ENCODE data around the gene C2orf72. TPM values are rescaled to one million over a fixed set of nuclear protein-coding genes. Genes with fewer than 3 reads are reported as not detected.
A peak's percentile ranks its signal among the peaks of the same experiment; 100 is the strongest.

Gene C2orf72
- total RNA-seq, 2 donors from 2014 or later, result 1.8 to 3.9 TPM

GRCh38 chr2:231007286-231008098, 29.8 kb upstream of the C2orf72 start:
- DNase-seq, result no peak
- Histone ChIP-seq H3K9ac (ENCODE audit: extremely low read depth, low read length, poor library complexity, severe bottlenecking) (no peak overlapping the region), H3K4me1 (ENCODE audit: control insufficient read depth, insufficient read depth, low read length) (no peaks in the 10 kb centered on the region), H3K4me3 (ENCODE audit: low read length) (no peak overlapping the region), H3K9me3 (ENCODE audit: control insufficient read depth, low read length) (no peaks in the 10 kb centered on the region), H3K27ac (ENCODE audit: low read depth, low read length) (no peak overlapping the region), H3K27me3 (ENCODE audit: control insufficient read depth, insufficient read depth, low read length, poor library complexity, severe bottlenecking) (peaks cover 30% of the 10 kb centered on the region), H3K36me3 (ENCODE audit: control insufficient read depth, insufficient read depth, low read length) (no peaks in the 10 kb centered on the region)
- 84 to 88% methylated on average over 7 to 10 of the region's 10 CpGs for WGBS, 2 experiments (ENCODE audit: insufficient coverage in 1 of 2, insufficient read length in 1 of 2)
- H3K4me1 Mint-ChIP-seq, result peaks cover 4% of the 10 kb centered on the region
- peaks cover 5% of the 10 kb centered on the region for H3K9me3 Mint-ChIP-seq
- H3K27me3 Mint-ChIP-seq (ENCODE audit: insufficient read depth), result peaks cover 36% of the 10 kb centered on the region
- TF ChIP-seq CTCF (conservative IDR thresholded peaks at IDR 0.05), result peak; percentile 32
- H3K36me3 Mint-ChIP-seq (ENCODE audit: low read depth), result peaks cover 2% of the 10 kb centered on the region
- no peak overlapping the region for H3K4me3 Mint-ChIP-seq
- H3K27ac Mint-ChIP-seq, result no peak overlapping the region

DNA sequence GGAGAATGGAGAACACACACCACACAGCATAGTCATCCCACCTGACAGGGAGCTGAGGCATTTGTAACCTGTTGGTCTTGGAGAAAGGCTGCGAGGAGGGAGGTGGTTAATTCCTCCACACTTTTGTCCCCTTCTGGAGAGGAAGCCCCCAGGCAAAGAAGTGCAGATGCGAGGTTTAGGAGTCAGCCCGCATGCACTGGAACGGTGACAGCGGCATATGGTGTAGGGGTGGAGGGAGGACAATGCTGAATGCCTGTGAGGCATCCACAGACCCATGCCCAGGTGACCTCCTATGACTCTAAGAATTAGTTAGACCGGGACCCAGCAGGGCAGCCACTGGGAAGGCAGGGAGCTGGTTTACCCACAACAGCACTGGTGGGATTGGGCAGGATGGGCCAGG, 29.2 kb upstream of the C2orf72 start:
- Mint-ChIP-seq H3K4me1 (peaks cover 4% of the 10 kb centered on the region), H3K36me3 (ENCODE audit: low read depth) (peaks cover 2% of the 10 kb centered on the region), H3K4me3 (no peak overlapping the region), H3K9me3 (peaks cover 5% of the 10 kb centered on the region), H3K27ac (no peak overlapping the region), H3K27me3 (ENCODE audit: insufficient read depth) (peaks cover 31% of the 10 kb centered on the region)
- no peak overlapping the region for H3K4me3 ChIP-seq (ENCODE audit: low read length)
- H3K36me3 ChIP-seq (ENCODE audit: control insufficient read depth, insufficient read depth, low read length), result no peaks in the 10 kb centered on the region
- DNase-seq, result no peak
- H3K9me3 ChIP-seq (ENCODE audit: control insufficient read depth, low read length), result no peaks in the 10 kb centered on the region
- TF ChIP-seq CTCF (conservative IDR thresholded peaks at IDR 0.05), result no peak
- no peak overlapping the region for H3K27ac ChIP-seq (ENCODE audit: low read depth, low read length)
- H3K27me3 ChIP-seq (ENCODE audit: control insufficient read depth, insufficient read depth, low read length, poor library complexity, severe bottlenecking), result peaks cover 23% of the 10 kb centered on the region
- H3K9ac ChIP-seq (ENCODE audit: extremely low read depth, low read length, poor library complexity, severe bottlenecking), result no peak overlapping the region
- 92 to 98% methylated on average over 5 to 6 of the region's 6 CpGs for WGBS, 2 experiments (ENCODE audit: insufficient coverage in 1 of 2, insufficient read length in 1 of 2)
- no peaks in the 10 kb centered on the region for H3K4me1 ChIP-seq (ENCODE audit: control insufficient read depth, insufficient read depth, low read length)

DNA sequence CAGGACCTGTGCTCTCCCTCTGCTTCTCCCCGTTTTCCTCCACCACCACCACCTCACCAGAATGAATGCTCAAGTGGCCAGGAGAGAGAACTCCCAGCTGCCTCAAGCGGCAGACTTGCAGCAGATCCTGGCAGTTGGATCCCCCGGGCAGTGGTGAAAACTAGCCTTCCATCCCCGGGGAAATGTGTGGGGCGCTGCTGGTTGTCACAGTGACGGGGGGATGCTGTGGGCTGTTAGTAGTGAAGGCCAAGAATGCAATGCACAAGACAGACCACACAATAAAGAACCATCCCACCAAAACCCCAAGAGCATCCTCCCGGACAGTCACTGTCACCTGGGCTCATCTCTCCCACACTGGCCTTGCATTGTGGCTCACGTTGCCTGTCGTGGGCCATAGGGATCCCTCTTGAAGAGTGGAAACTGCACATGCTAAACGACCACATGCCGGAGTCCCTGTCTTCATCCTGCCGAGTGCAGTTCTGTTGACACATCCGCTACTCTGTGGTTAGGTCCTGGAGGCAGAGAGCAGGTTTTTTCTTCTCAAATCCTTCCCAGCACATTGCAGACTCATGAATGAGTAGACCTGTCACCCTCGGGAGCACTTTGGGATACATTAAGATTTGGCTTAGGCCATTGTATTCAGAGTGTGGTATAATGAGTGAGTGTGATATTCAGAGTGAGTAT, 27.9 kb upstream of the C2orf72 start:
- no peak for TF ChIP-seq CTCF (conservative IDR thresholded peaks at IDR 0.05)
- Mint-ChIP-seq H3K4me1 (peaks cover 4% of the 10 kb centered on the region), H3K9me3 (peaks cover 5% of the 10 kb centered on the region), H3K27ac (no peak overlapping the region), H3K27me3 (ENCODE audit: insufficient read depth) (peaks cover 20% of the 10 kb centered on the region), H3K36me3 (ENCODE audit: low read depth) (peaks cover 2% of the 10 kb centered on the region), H3K4me3 (no peak overlapping the region)
- no peaks in the 10 kb centered on the region for H3K4me1 ChIP-seq (ENCODE audit: control insufficient read depth, insufficient read depth, low read length)
- no peak for DNase-seq
- no peaks in the 10 kb centered on the region for H3K9me3 ChIP-seq (ENCODE audit: control insufficient read depth, low read length)
- WGBS, 2 experiments (ENCODE audit: insufficient coverage in 1 of 2, insufficient read length in 1 of 2), result 82 to 92% methylated on average over 5 to 14 of the region's 14 CpGs
- no peak overlapping the region for H3K4me3 ChIP-seq (ENCODE audit: low read length)
- H3K36me3 ChIP-seq (ENCODE audit: control insufficient read depth, insufficient read depth, low read length), result no peaks in the 10 kb centered on the region
- H3K9ac ChIP-seq (ENCODE audit: extremely low read depth, low read length, poor library complexity, severe bottlenecking), result no peak overlapping the region
- H3K27me3 ChIP-seq (ENCODE audit: control insufficient read depth, insufficient read depth, low read length, poor library complexity, severe bottlenecking), result peaks cover 20% of the 10 kb centered on the region
- H3K27ac ChIP-seq (ENCODE audit: low read depth, low read length), result no peak overlapping the region

Measured in endodermal cell (in vitro differentiated cells).